Stomach (tissue), 9 donors: ENCODE data around the gene TRAPPC6A. TPM values are rescaled to one million over a fixed set of nuclear protein-coding genes. Genes with fewer than 3 reads are reported as not detected.

Experiments used
- DNase-seq, 2 donors: peaks; one replicate each; pipeline versions ENCODE4 v3.0.0 to v3.0.0-alpha.2; 2013 to 2019
- H3K27ac ChIP-seq, 5 donors: fragments of 200-600 bp in 4 of 5; sonication (generic) in 4 of 5; one replicate each; pipeline ENCODE4 v1.5.1; 2013 to 2019; ENCODE audit warnings: mild to moderate bottlenecking in 1 of 5, moderate library complexity in 1 of 5
- H3K27me3 ChIP-seq, 3 donors: fragments of 200-600 bp; sonication (generic); one replicate each; pipeline ENCODE4 v1.5.1; 2017 to 2019; ENCODE audit warnings: mixed run types in 1 of 3
- H3K36me3 ChIP-seq, 4 donors: fragments of 200-600 bp; sonication (generic); 1 replicate in 3 of 4; 2 replicates in 1 of 4; pipeline ENCODE4 v1.5.1; 2016 to 2019
- H3K4me1 ChIP-seq, 4 donors: fragments of 200-600 bp; sonication (generic); one replicate each; pipeline ENCODE4 v1.5.1; 2016 to 2019
- H3K4me3 ChIP-seq, 4 donors: fragments of 200-600 bp; sonication (generic) in 3 of 4; one replicate each; pipeline ENCODE4 v1.5.1; 2016 to 2019; ENCODE audit warnings: mild to moderate bottlenecking in 1 of 4
- H3K9me3 ChIP-seq, 4 donors: fragments of 200-600 bp; sonication (generic); one replicate each; pipeline ENCODE4 v1.5.1; 2016 to 2019
- EP300 ChIP-seq: sonication (generic); formaldehyde crosslinking; IDR thresholded peaks from one replicate; pipeline ENCODE4 v1.6.1; 2017; ENCODE audit warnings: antibody characterized with exemption
- POLR2A ChIP-seq, 4 donors: fragments of 450-650 bp; IDR thresholded peaks; one replicate each; pipeline ENCODE4 v1.6.1; 2016; ENCODE audit warnings: antibody characterized with exemption in 4 of 4, control low read depth in 2 of 4, mild to moderate bottlenecking in 1 of 4, moderate library complexity in 1 of 4
- POLR2AphosphoS5 ChIP-seq, 3 donors: sonication (generic); formaldehyde crosslinking; IDR thresholded peaks; one replicate each; pipeline ENCODE4 v1.6.1; 2016; ENCODE audit warnings: antibody characterized with exemption in 3 of 3
- WGBS, 5 donors: extraction: QIAGEN DNeasy Blood & Tissue Kit in 3 of 5; methylation state at CpG; one replicate each; pipeline versions ENCODE4 v1.1.5 to v1.1.7; 2013 to 2018; 5-methylcytosine and 5-hydroxymethylcytosine counted together
- intact Hi-C: fragments of 100-400 bp; cut with DNase I; formaldehyde crosslinking; loops from one replicate; pipeline ENCODE4 v1.15.1; 2023; ENCODE audit warnings: low total_unique reads
- polyA plus RNA-seq, 3 donors: library from polyadenylated mRNA; stranded (reverse); fragments of 200-250 nt; gene quantifications; one replicate each; pipeline ENCODE4 v1.2.3, GENCODE V29; 2013
- total RNA-seq, 5 donors: library from RNA; depleted of rRNA; stranded (reverse); fragments of >200 nt; gene quantifications; one replicate each; pipeline versions ENCODE4 v1.1.0 to v1.2.3, GENCODE V29; 2014 to 2016
- TF ChIP-seq, protein P1 (sequence below), 7 experiments: fragments of 450-650 bp in 4 of 7; fragments of 200-600 bp in 3 of 7; sonication (generic) in 3 of 7; IDR thresholded peaks; one replicate each; pipeline ENCODE4 v1.5.1; 2016 to 2019; ENCODE audit warnings: antibody characterized with exemption in 7 of 7, control low read depth in 2 of 7, mild to moderate bottlenecking in 1 of 7
- donor health status: healthy with polysubstance abuse.
- donor health status: Bipolar disorder and iron deficiency.
- donor health status: healthy.

TRAPPC6A gene
- total and polyA plus RNA-seq, 8 donors, result 8.7 to 59.4 (median 40.7) TPM; not detected in 1

GRCh38 chr19:45211751-45212381, 33.8 kb upstream of the TRAPPC6A start:
- peak; percentile 67 to 94 for DNase-seq
- Histone ChIP-seq H3K4me1 (peaks cover 3 to 36% (median 25%) of the 10 kb centered on the region in 4 donors), H3K36me3 (no peaks in the 10 kb centered on the region), H3K27me3 (peaks cover 0 to 38% (median 5%) of the 10 kb centered on the region in 3 donors), H3K27ac (peak overlapping the region in 3 of 5 donors; percentile 53 to 66 (median 58)), H3K9me3 (no peaks in the 10 kb centered on the region), H3K4me3 (no peak overlapping the region)
- TF ChIP-seq EP300 (no peak), POLR2AphosphoS5 (IDR thresholded peaks at IDR 0.05) (no peak), POLR2A (IDR thresholded peaks at IDR 0.05) (no peak)
- TF ChIP-seq, protein P1, sequence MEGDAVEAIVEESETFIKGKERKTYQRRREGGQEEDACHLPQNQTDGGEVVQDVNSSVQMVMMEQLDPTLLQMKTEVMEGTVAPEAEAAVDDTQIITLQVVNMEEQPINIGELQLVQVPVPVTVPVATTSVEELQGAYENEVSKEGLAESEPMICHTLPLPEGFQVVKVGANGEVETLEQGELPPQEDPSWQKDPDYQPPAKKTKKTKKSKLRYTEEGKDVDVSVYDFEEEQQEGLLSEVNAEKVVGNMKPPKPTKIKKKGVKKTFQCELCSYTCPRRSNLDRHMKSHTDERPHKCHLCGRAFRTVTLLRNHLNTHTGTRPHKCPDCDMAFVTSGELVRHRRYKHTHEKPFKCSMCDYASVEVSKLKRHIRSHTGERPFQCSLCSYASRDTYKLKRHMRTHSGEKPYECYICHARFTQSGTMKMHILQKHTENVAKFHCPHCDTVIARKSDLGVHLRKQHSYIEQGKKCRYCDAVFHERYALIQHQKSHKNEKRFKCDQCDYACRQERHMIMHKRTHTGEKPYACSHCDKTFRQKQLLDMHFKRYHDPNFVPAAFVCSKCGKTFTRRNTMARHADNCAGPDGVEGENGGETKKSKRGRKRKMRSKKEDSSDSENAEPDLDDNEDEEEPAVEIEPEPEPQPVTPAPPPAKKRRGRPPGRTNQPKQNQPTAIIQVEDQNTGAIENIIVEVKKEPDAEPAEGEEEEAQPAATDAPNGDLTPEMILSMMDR (IDR thresholded peaks at IDR 0.05), result no peak
- WGBS, 5 donors, result 11 to 22% (median 17%) methylated on average over 9 to 17 of the region's 17 CpGs
- intact Hi-C loops, result no loop called here

DNA sequence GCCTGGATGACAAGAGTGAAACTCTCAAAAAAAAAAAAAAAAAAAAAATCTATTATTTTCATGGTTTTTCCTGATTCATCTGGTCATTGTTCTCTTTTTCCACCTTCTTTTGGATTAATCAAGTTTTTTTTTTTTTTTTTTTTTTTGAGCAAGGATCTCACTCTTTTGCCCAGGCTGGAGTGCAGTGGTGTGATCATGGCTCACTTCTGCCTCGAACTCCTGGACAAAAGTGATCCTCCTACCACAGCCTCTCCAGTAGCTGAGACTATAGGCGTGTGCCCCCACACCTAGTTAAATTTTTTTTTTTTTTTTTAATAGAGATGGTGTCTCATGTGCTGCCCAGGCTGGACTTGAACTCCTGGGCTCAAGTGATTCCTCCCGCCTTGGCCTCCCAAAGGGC, 28.3 kb upstream of the TRAPPC6A start:
- Histone ChIP-seq H3K27ac (no peak overlapping the region), H3K9me3 (no peaks in the 10 kb centered on the region), H3K27me3 (no peaks in the 10 kb centered on the region), H3K4me3 (no peak overlapping the region), H3K36me3 (no peaks in the 10 kb centered on the region), H3K4me1 (peaks cover 4 to 18% (median 9%) of the 10 kb centered on the region in 4 donors)
- TF ChIP-seq, protein P1 (IDR thresholded peaks at IDR 0.05), result no peak
- TF ChIP-seq EP300 (no peak), POLR2AphosphoS5 (IDR thresholded peaks at IDR 0.05) (no peak), POLR2A (IDR thresholded peaks at IDR 0.05) (no peak)
- intact Hi-C loops, result no loop called here
- no peak for DNase-seq
- WGBS, 5 donors, result 92 to 94% (median 94%) methylated on average over 3 of the region's 3 CpGs

DNA sequence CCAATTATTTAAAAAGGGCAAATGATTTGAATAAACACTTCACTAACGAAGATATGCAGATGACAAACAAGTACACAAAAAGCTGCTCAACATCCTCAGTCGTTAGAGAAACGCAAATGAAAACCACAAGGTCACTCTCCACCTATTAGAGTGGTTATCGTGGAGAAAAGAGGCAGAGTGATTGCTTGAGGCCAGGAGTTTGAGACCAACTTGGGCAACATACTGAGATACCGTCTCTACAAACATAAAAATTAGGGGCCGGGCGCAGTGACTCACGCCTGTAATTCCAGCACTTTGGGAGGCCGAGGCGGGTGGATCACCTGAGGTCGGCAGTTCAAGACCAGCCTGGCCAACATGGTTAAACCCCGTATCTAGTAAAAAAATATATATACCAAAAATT, 27.8 kb upstream of the TRAPPC6A start:
- H3K36me3 ChIP-seq, result no peaks in the 10 kb centered on the region
- 79 to 84% (median 83%) methylated on average over 12 of the region's 12 CpGs for WGBS, 5 donors
- intact Hi-C loops, result no loop called here
- H3K27me3 ChIP-seq, result no peaks in the 10 kb centered on the region
- H3K9me3 ChIP-seq, result no peaks in the 10 kb centered on the region
- H3K4me1 ChIP-seq, result peaks cover 4 to 12% (median 7%) of the 10 kb centered on the region in 4 donors
- H3K4me3 ChIP-seq, result no peak overlapping the region
- DNase-seq, result no peak
- TF ChIP-seq, protein P1 (IDR thresholded peaks at IDR 0.05), result no peak
- TF ChIP-seq POLR2AphosphoS5 (IDR thresholded peaks at IDR 0.05) (no peak), POLR2A (IDR thresholded peaks at IDR 0.05) (no peak), EP300 (no peak)
- no peak overlapping the region for H3K27ac ChIP-seq

DNA sequence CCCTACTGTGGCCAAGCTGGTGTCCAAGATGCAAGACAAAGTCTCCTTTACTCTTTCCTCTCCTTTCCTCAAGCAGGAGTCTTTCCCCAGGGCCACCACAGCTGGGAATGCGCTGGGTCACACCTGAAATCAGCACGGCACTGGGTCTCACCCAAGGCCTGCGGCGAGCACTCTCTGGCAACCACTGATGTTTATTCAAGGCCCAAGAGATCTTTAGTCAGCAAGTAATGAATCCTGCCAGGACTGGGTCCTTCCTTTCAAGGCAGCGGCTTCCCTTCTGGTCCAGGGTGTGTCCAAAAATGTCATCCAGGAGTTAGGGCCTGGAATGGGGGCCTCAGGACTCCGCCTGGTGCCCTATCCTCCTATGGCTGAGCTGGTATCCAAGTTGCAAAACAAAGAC, 24.6 kb upstream of the TRAPPC6A start:
- Histone ChIP-seq H3K27me3 (no peaks in the 10 kb centered on the region), H3K4me1 (peaks cover 0 to 9% (median 7%) of the 10 kb centered on the region in 4 donors), H3K27ac (peak overlapping the region in 2 of 5 donors; percentile 24 to 56), H3K36me3 (no peaks in the 10 kb centered on the region), H3K4me3 (no peak overlapping the region), H3K9me3 (no peaks in the 10 kb centered on the region)
- intact Hi-C loops, result no loop called here
- no peak for TF ChIP-seq POLR2AphosphoS5 (IDR thresholded peaks at IDR 0.05)
- TF ChIP-seq, protein P1 (IDR thresholded peaks at IDR 0.05), result no peak
- TF ChIP-seq POLR2A (IDR thresholded peaks at IDR 0.05), result no peak
- TF ChIP-seq EP300, result no peak
- peak in 1 of 2 donors; percentile 67 for DNase-seq
- 26 to 63% (median 43%) methylated on average over 6 of the region's 6 CpGs for WGBS, 5 donors
